GM12892 (cell line): ENCODE results near the gene TMEM214.

ENCODE experiments used
- DNase-seq: peaks from one replicate; pipeline ENCODE4 v3.0.0; 2011; ENCODE audit not compliant: insufficient read length
- FAIRE-seq: peaks from 2 replicates; lab custom pipeline; 2011; peaks lifted over from hg19 to GRCh38; lab: Jason Lieb, UNC
- POLR2A ChIP-seq: IDR thresholded peaks from 2 replicates; pipeline ENCODE4 v1.6.1; 2011; ENCODE audit warnings: low read depth, low read length, control low read depth
- POLR2AphosphoS5 ChIP-seq: IDR thresholded peaks from 2 replicates; pipeline ENCODE4 v1.6.1; 2011; ENCODE audit warnings: low read depth, low read length, control low read depth
- TAF1 ChIP-seq: IDR thresholded peaks from 2 replicates; pipeline ENCODE4 v1.6.1; 2011; ENCODE audit warnings: low read depth, mild to moderate bottlenecking, control low read depth, low read length, borderline replicate concordance

The TMEM214 gene

DNA sequence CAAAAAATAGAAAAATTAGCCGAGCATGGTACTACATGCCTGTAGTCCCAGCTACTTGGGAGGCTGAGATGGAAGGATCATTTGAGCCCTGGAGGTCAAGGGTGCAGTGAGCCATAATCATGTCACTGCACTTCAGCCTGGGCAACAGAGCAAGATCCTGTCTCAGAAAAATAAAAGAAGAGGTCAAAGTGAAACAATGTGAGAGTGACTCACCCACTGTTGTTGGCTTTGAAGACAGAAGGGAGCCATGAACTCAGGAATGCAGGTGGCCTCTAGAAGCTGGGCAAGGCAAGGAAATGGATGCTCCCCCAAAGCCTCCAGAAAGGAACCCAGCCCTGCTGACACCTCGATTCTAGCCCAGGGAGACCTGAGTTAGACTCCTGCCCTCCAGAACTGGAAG is 3.7 kb upstream of the TMEM214 start:
- DNase-seq = no peak
- no peak for FAIRE-seq
- TF ChIP-seq POLR2A (no peak), POLR2AphosphoS5 (no peak), TAF1 (no peak)

DNA sequence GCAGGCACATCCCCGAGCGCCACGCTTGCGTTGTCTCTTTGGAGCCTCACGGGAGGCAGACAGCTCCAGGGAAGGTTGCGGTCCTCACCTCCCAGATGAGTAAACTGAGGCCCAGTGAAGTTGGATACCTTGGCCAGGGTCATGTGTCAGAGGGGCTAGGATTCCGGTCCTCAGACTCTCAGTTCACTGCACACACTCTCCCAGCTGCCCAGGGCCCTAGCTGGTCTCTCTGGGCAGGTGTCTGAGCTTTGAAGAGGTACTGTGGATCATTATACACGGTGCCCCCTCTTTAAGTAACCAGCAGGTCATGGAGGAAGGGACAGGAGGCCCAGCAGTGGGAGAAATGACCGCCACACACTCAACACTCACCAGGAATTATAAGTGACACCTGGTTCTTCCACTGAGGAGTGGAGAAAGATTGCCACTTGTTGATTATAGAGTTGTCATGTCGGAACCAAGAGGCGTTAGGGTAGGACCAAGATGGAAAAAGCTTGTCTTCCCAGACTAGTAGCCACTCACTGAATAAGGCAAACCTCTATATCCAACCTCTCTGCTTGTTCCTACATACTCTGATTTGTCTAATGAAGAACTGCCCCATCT is 588 bp downstream of the TMEM214 start:
- no peak for FAIRE-seq
- TF ChIP-seq POLR2A (no peak), POLR2AphosphoS5 (no peak; the same call in 1 of the 2 replicates), TAF1 (no peak)
- DNase-seq = no peak

GRCh38 chr2:27038012-27038411 is 5.2 kb downstream of the TMEM214 start:
- TF ChIP-seq POLR2A = no peak
- no peak for TF ChIP-seq POLR2AphosphoS5
- TF ChIP-seq TAF1 = no peak
- FAIRE-seq = no peak

DNA sequence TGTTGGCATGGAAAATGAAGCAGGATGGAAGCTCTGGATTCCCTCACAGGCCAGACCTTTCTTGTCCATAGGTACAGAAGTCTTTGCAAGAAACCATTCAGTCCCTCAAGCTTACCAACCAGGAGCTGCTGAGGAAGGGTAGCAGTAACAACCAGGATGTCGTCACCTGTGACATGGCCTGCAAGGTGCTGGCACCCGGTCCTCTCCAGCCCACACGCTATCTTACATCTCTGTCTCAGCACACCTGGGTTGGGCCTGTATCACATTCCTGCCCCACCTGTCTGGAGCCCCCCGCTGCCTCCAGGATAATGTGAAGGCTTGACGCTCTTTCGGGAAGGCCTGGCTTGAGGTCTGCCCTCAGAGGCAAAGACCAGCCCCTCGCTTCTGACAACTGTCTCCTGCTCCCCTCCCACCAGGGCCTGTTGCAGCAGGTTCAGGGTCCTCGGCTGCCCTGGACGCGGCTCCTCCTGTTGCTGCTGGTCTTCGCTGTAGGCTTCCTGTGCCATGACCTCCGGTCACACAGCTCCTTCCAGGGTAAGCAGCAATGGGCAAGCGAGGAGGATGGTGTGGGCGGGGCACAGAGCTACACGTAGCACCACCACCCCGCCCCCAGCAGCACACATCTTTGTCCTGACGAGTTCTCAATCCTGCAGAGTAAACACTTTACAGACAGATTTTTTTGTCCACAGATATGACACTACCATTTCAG is 6.0 kb downstream of the TMEM214 start:
- DNase-seq (no peak), FAIRE-seq (no peak)
- TF ChIP-seq POLR2AphosphoS5 = no peak
- no peak for TF ChIP-seq POLR2A
- no peak for TF ChIP-seq TAF1

More at GRCh38 chr2:27038012-27038411, 5.2 kb downstream of the TMEM214 start:
- no peak for DNase-seq

GRCh38 chr2:27039426-27039825 is 6.7 kb downstream of the TMEM214 start:
- FAIRE-seq (no peak), DNase-seq (no peak)
- TF ChIP-seq POLR2AphosphoS5 (no peak), TAF1 (no peak), POLR2A (no peak)

DNA sequence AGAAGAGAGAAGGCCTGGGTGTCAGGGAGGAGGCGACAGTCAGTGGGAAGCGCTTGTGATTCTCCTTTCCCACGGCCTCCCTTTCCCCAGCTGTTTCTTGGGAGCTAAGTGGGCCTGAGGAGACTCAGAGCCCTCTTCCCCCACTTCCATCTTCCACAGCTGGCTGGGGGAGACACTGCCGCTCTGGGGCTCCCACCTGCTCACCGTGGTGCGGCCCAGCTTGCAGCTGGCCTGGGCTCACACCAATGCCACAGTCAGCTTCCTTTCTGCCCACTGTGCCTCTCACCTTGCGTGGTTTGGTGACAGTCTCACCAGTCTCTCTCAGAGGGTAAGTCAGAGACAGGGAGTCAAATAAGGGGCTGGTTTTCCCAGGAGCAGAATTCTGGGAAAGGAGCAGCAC is 7.1 kb downstream of the TMEM214 start:
- FAIRE-seq = no peak
- TF ChIP-seq POLR2A = no peak
- TF ChIP-seq POLR2AphosphoS5 = no peak
- no peak for TF ChIP-seq TAF1
- DNase-seq = no peak

DNA sequence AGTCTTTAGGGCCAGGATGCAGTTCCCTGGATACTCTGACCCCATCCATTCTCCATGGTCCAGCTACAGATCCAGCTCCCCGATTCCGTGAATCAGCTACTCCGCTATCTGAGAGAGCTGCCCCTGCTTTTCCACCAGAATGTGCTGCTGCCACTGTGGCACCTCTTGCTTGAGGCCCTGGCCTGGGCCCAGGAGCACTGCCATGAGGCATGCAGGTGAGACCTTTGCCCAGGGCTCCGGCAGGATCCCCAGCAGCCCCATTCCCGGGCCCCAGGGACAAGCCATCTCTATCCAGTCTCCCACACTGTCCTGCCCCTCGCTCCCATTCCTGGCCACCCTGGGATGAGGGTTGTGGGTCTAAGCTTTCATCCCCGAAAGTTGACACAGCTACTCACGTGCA is 7.5 kb downstream of the TMEM214 start:
- DNase-seq (no peak), FAIRE-seq (no peak)
- TF ChIP-seq POLR2A (no peak), TAF1 (no peak), POLR2AphosphoS5 (no peak)

- TF ChIP-seq TAF1 = no peak
- TF ChIP-seq POLR2AphosphoS5 = no peak
- TF ChIP-seq POLR2A = no peak
- FAIRE-seq (no peak), DNase-seq (no peak)
Observed at GRCh38 chr2:27041752-27042151, 9.0 kb downstream of the TMEM214 start.

DNA sequence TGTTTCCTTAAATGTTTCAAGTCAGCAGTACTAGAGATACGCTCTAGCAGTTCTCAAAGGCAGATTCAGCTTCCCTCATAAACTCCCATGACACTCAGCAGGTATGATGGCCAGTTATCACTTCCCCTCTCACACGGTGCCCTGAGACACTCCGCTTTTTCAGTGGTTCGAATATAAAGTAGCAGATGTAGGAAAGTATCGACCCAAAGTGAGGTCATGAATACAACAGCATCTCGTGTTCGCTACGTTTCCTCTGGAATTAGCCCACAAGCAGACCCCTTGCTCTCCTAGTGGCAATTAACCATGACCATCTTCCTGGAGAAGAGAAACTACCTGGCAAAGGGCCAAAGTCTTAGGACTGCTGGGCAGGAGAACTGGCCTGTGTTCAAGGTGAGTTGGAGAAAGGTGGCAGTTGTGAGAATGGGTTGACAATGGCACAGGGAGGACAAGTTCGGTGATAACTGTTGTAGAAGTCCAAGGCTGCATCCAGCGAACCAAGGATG is 9.4 kb downstream of the TMEM214 start:
- peak; percentile 89 for FAIRE-seq
- TF ChIP-seq POLR2AphosphoS5 (no peak), POLR2A (0 out of 2 replicates have a peak, but pooled peaks have one; percentile 13)
- DNase-seq = no peak

- TF ChIP-seq POLR2AphosphoS5 = no peak
- no peak for TF ChIP-seq TAF1
- TF ChIP-seq POLR2A = no peak
- no peak for FAIRE-seq
- no peak for DNase-seq
Observed at GRCh38 chr2:27042985-27043634, 10.3 kb downstream of the TMEM214 start.

DNA sequence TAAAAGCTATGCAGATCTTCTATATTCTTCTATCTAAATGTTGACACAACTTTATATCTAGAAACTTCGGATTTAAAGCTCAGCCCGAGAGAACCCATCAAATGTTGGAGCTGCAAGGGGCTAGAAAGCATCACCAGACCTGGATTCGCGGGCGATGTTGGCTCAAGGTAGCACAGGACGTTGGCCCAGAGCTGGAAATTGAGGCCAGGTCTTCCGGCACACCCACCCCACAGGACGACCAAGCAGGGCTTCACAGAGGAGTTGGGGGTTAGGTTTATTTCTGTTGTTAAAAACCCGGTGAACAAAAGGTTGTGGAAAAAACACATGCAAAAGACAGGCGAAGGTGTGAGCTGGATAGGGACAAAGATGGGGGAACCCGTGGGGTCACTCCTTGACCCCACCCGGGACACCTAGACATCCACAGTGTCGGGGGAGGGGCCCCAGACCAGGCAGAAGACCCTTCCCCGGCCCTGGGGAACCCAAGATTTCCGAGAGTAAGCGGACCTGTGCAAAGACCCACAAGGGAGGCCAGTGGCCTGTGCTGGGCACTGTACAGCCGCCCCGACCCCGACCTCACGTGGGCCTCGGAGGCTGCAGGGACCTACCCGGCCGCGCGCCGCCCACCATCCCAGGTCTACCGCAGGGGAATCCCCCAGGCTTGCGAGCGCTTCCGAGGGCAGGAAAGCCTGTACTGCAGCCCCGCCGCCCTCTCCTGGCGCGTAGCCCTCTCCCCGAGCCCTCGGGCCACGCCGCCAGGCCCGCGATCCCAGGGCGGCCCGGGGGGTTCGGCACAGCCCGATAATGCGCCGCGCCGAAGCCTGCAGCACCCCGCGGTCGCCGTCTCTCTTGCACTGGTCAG is 16.9 kb downstream of the TMEM214 start:
- TF ChIP-seq TAF1 = no peak
- TF ChIP-seq POLR2A = no peak
- TF ChIP-seq POLR2AphosphoS5 = no peak
- DNase-seq (peak; percentile 80), FAIRE-seq (peak; percentile 17)
